Activated CD8-positive, alpha-beta memory T cell treated with anti-CD3 and anti-CD28 coated beads for 36 hours (primary cell): ENCODE data around the gene ADCY3. TPM values are rescaled to one million over a fixed set of nuclear protein-coding genes. Genes with fewer than 3 reads are reported as not detected.
"Not testable (repeated sequence)": the region's sequence is repeated elsewhere in the genome, so short reads cannot be mapped to it uniquely, and the experiment has no call there.

Experiments used
- CTCF ChIA-PET: fragments of 350-600 bp; sonication (Branson Sonifier 250); formaldehyde crosslinking; loops from one replicate; lab custom pipeline; 2021; ENCODE audit warnings: antibody characterized with exemption; lab: Charles Lee
- POLR2A ChIA-PET: fragments of 350-600 bp; sonication (Branson Sonifier 250); formaldehyde crosslinking; loops from one replicate; lab custom pipeline; 2021; ENCODE audit warnings: antibody characterized with exemption; lab: Charles Lee
- total RNA-seq, 2 experiments: library from RNA; stranded (reverse); gene quantifications; one replicate each; pipeline ENCODE4 v1.2.3, GENCODE V29; 2021

The ADCY3 gene
- total RNA-seq, 2 experiments from 2014 or later = 87.0 to 88.5 TPM

DNA sequence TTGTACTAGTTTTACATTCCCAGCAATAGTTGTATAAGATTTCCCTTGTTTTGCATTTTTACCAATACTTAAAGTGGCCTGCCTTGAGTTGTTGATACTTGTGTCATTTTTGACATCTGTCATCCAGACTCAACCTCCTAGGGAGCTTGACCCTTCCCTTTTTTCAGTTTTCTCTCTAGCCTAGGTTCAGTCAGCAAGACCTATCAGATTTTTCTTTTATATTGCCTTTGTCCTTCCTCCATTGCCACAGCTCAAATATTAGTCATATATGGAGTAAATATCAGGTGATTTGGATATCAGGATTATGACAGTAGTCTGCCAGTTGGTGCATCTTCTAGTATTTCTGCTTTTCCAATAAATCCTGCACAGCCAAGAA is 113.4 kb downstream of the ADCY3 start:
- ChIA-PET POLR2A (no interaction called here), CTCF (no interaction called here)

GRCh38 chr2:24805811-24806660 is 114.0 kb downstream of the ADCY3 start:
- POLR2A ChIA-PET, CTCF ChIA-PET: not testable (repeated sequence)

DNA sequence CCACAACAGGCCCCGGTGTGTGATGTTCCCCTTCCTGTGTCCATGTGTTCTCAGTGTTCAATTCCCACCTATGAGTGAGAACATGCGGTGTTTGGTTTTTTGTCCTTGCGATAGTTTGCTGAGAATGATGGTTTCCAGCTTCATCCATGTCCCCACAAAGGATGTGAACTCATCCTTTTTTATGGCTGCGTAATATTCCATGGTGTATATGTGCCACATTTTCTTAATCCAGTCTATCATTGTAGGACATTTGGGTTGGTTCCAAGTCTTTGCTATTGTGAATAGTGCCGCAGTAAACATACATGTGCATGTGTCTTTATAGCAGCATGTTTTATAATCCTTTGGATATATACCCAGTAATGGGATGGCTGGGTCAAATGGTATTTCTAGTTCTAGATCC is 119.5 kb downstream of the ADCY3 start:
- POLR2A ChIA-PET, CTCF ChIA-PET: not testable (repeated sequence)

DNA sequence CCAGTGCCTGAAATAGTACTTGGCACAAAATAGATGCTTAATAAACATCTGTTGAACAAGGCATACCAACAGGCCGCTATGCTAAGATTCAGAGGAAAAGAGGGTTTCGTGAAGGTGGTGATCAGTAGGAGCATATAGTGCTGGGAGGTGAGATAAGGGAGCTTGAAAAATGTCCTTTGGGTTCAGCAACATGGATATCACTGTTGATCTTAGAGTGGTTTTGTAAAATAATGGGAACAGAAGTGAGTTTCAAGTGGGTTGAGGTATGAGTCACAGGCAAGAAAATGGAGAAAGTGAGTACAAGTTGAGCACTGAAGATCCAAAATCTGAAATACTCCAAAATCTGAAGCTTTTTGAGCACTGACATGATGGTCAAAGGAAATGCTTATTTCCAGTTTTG is 122.4 kb downstream of the ADCY3 start:
- CTCF ChIA-PET = no interaction called here

GRCh38 chr2:24793761-24794435 is 126.1 kb downstream of the ADCY3 start:
- ChIA-PET CTCF (interaction anchor here (1.5 kb wide), 1 partner anchor 33 kb away, joined by 10 read pairs; no protein-coding TSS in a partner anchor), POLR2A (no interaction called here)

More for the DNA sequence above, 122.4 kb downstream of the ADCY3 start:
- POLR2A ChIA-PET = no interaction called here

DNA sequence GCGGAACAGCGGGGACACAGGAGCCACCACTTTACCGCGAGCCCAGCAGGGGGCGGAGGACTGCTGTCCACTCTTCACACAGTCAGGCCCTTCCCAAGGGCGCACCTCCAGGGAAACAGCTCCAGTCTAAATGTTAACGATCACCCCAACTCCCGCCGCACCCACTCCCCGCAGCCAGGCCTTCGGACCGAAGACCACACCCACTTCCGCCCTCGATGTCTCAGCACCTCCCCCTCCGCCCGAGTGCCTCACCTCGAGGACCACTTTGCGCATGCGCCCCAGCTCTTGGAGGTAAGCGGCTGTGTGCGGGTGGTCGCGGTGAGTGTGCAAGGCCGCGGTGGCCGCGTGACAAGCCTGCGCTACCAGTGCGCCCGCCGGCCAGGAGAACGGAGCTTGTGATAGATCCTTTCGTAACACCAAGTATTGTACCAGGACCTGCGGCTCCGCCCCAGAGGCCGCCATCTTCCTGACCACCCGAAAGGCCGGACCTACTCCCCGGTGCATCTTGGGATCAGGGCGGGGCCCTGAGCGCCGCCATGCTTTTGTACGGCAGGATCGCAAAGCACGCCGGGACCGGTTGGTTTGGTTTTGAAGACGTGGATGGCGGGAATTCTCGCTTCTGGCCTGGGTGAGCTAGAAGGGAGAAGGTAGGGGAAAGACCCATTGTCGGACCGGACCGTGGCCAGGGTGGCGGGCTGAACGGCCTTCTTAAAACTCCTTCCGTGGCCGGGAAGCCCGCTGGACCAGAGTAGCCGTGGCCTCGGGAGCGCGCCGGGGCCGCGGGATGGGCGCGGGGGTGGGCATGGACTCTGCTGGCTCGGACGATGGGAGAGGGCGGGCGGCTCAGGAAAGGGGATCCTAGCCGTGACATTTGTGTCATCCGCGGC is 126.9 kb downstream of the ADCY3 start, which contains the start of the genes CENPO and PTRHD1:
Gene CENPO, plus strand, starts transcription at position 552 of the 887 bp plus-strand sequence. CDS start 495 bp downstream, outside the sequence.
Gene PTRHD1, minus strand, starts transcription at position 518 of the 887 bp plus-strand sequence. Its CDS starts 14 bp downstream, at position 504.
- ChIA-PET CTCF (interaction anchor here (0.9 to 1.5 kb wide), 3 partner anchors 34 to 358 kb away, joined by 3 to 10 read pairs (median 4); partner anchors contain the start of gene NCOA1), POLR2A (interaction anchor here (0.8 kb wide), 1 partner anchor 134 kb away, joined by 3 read pairs; no protein-coding TSS in a partner anchor)

DNA sequence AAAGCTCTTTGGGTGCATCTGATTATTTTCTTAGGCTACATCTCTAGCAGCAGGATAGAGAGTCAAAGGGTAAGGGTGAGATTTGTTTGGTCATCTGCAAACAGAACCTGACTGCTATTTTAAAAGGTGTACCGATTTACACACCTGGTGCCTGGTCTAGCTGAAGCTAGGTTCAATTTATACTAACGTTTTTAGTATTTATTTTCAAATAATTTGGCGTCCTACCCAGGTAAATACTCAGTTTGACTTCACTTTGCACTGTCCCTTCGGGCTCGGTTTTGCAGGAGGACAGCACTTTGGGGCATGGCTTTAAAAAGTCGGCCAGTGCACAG is 127.5 kb downstream of the ADCY3 start:
- ChIA-PET CTCF (interaction anchor here (0.9 to 1.5 kb wide), 3 partner anchors 35 to 357 kb away, joined by 3 to 10 read pairs (median 4); partner anchors contain the start of gene NCOA1), POLR2A (interaction anchor here (0.8 kb wide), 1 partner anchor 134 kb away, joined by 3 read pairs; no protein-coding TSS in a partner anchor)

- ChIA-PET POLR2A (no interaction called here), CTCF (interaction anchor here (0.6 to 0.7 kb wide), 3 partner anchors 14 to 47 kb away, joined by 3 read pairs; no protein-coding TSS in a partner anchor)
Observed at GRCh38 chr2:24791452-24791851, 128.6 kb downstream of the ADCY3 start.

- ChIA-PET CTCF (interaction anchor here (0.5 to 0.6 kb wide), 2 partner anchors 404 to 447 kb away, joined by 3 read pairs; no protein-coding TSS in a partner anchor), POLR2A (no interaction called here)
Observed at GRCh38 chr2:24788816-24789215, 131.2 kb downstream of the ADCY3 start.

DNA sequence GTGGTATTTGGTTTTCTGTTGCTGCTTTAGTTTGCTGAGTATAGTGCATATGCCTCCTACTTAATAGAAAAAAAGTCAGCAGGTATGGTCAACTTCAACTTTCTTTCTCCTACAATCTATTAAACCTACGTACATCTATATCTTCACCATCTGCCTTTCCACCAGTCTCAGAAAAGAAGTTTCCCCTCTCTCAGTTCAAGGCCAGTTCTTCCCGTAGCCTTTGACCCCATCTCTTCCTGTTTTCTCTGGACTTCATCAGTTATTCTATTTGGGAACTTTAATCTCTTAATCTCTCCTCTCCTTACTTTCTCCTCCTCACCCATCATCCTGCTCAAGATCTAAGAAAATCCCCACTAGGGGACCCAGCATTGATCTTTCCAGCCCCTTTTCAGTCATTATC is 132.5 kb downstream of the ADCY3 start:
- POLR2A ChIA-PET = no interaction called here
- CTCF ChIA-PET = no interaction called here

GRCh38 chr2:24785671-24786321 is 134.2 kb downstream of the ADCY3 start:
- POLR2A ChIA-PET = no interaction called here
- CTCF ChIA-PET = no interaction called here

GRCh38 chr2:24783641-24784040 is 136.4 kb downstream of the ADCY3 start:
- POLR2A ChIA-PET = no interaction called here

GRCh38 chr2:24779116-24779515 is 140.9 kb downstream of the ADCY3 start:
- CTCF ChIA-PET = interaction anchor here (1.0 kb wide), 1 partner anchor 49 kb away, joined by 3 read pairs; no protein-coding TSS in a partner anchor
- POLR2A ChIA-PET = no interaction called here

More at GRCh38 chr2:24783641-24784040, 136.4 kb downstream of the ADCY3 start:
- CTCF ChIA-PET = interaction anchor here (0.6 kb wide), 1 partner anchor 31 kb away, joined by 3 read pairs; no protein-coding TSS in a partner anchor

DNA sequence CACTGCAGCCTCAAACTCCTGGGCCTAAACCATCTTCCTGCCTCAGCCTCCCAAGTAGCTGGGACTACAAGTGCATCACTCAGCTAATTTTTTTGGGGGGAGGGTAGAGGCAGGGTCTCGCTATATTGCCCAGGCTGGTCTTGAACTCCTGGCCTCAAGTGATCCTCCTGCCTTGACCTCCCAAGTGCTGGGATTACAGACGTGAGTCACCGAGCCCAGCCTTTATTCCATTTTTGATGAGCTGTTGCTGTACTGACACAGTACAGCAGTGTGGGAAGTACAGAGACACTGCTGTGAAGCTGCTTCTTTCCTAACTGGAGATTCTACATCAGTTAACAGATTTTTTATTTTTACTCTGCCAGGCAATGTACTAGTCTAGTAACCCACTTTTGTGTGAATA is 145.7 kb downstream of the ADCY3 start:
- ChIA-PET POLR2A (interaction anchor here (0.6 kb wide), 1 partner anchor 14 kb away, joined by 5 read pairs; no protein-coding TSS in a partner anchor), CTCF (no interaction called here)

- POLR2A ChIA-PET = no interaction called here
- CTCF ChIA-PET = no interaction called here
Observed at GRCh38 chr2:24771764-24772586, 148.1 kb downstream of the ADCY3 start.

DNA sequence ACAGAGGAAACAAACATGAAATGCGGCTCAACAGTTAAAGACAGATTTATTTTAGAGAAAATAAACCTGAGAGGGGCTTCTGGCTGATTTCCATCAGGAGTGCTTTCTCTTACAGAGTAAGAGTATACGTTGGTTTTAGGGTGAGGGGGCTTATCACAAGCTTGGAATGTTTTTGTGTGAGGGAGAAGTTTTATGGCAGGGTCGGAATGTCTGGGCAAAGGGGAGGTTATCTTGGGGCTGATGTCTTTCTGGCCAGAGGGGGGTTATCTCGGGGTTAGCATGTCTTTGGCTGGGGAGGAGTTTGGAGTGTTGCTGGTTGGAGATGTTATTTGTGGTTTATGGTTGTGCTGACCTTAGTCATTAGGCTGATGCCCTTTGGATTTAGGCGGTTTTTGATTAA is 149.0 kb downstream of the ADCY3 start:
- ChIA-PET POLR2A (no interaction called here), CTCF (no interaction called here)
